Loucy (cell line): ENCODE measurements around the gene SIRPA.

Source experiments
- EZH2phosphoT487 ChIP-seq: fragments of 200-600 bp; IDR thresholded peaks from 2 replicates; pipeline ENCODE4 v1.6.1; 2018; ENCODE audit warnings: antibody characterized with exemption, mild to moderate bottlenecking, moderate library complexity, borderline replicate concordance
- TF ChIP-seq, protein P1 (sequence below): fragments of 200-600 bp; sonication (generic); conservative IDR thresholded peaks from 2 replicates; pipeline ENCODE4 v1.5.1; 2014; ENCODE audit warnings: mild to moderate bottlenecking, antibody characterized with exemption, low read length

- TF ChIP-seq, protein P1, sequence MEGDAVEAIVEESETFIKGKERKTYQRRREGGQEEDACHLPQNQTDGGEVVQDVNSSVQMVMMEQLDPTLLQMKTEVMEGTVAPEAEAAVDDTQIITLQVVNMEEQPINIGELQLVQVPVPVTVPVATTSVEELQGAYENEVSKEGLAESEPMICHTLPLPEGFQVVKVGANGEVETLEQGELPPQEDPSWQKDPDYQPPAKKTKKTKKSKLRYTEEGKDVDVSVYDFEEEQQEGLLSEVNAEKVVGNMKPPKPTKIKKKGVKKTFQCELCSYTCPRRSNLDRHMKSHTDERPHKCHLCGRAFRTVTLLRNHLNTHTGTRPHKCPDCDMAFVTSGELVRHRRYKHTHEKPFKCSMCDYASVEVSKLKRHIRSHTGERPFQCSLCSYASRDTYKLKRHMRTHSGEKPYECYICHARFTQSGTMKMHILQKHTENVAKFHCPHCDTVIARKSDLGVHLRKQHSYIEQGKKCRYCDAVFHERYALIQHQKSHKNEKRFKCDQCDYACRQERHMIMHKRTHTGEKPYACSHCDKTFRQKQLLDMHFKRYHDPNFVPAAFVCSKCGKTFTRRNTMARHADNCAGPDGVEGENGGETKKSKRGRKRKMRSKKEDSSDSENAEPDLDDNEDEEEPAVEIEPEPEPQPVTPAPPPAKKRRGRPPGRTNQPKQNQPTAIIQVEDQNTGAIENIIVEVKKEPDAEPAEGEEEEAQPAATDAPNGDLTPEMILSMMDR = no peak
- TF ChIP-seq EZH2phosphoT487 = no peak
Observed at GRCh38 chr20:1898482-1899240, 3.5 kb downstream of the SIRPA start.
